Endometrium (tissue), 2 donors: ENCODE results near the gene WSCD2.

Experiments used
- FAIRE-seq: peaks from 2 replicates; lab custom pipeline; 2012; peaks lifted over from hg19 to GRCh38; lab: Jason Lieb, UNC
- donor health status: control.
- donor health status: control.

The WSCD2 gene

DNA sequence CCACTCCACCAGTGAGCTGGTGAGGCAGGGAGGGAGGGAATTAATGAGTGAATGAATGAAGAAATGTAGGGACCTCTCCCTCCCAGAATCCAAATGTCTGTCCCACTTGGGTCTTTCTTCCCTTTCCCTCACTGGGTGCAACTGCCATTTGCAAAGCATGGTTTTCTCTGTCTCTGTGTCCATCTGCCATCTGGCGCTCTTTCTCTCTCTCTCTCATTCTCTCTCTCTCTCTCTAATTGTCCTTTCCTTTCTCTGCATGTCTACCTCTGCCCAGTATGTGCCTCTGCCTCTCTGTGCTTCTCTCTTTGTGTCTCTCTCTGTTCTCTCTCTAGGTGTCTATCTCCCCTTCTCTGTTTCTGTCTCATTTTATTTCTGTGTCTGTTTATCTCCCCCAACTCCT, 107.3 kb downstream of the WSCD2 start:
- no peak for FAIRE-seq

DNA sequence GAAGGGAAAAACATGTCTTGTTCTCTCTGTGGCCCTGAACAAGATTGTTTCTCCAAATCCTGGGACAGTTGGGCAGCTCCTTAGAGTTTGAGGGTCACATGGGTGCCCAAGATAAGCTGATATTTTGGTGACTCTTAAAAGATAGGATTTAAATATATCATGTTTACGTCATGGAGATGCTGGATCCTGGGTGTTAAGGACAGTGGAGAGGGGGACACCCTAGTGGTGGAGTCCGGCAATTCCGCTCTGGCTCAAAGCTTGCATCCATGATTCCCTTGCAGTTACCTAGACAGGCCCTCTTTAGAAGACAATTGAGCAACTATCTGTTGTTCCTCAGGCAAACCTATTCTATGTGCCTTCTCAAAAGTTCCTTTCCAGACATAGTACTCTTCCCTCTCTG, 108.2 kb downstream of the WSCD2 start:
- FAIRE-seq, result no peak

DNA sequence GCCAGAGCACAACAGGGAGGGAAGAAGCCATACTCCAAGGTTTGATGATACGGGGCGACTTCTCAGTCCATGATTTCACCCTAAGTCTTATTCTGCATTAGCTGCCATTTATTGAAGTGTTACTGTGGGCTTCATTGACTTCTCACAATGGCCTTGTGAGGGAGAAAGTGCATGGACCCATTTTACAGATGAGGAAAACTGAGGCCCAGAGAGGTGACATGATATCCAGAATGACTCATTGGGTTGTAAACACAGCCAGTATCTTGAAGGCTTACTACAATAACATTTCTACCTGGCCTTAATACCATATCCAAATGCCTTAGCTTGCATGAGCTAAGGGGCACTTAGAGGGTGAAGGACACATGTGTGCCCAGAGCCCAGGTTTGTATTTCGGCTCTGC, 109.4 kb downstream of the WSCD2 start:
- FAIRE-seq, result no peak

DNA sequence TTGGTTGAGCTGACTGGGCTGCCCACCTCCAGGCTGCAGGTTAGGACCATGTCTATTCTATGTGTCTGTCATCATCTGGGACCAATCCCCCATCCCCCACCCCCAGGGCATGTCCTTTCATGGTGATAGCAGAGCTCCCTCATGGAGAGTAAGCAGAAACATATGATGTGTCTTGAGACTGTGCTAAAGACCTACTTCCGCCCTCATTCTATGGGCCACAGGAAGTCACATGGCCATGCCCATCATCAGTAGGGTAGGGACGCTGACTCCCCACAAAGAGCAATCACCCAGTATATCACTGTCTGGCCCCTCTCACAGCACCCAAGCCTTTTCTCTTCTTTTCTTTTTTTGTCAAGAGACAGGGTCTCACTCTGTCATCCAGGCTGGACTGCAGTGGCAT, 110.3 kb downstream of the WSCD2 start:
- FAIRE-seq, result no peak

DNA sequence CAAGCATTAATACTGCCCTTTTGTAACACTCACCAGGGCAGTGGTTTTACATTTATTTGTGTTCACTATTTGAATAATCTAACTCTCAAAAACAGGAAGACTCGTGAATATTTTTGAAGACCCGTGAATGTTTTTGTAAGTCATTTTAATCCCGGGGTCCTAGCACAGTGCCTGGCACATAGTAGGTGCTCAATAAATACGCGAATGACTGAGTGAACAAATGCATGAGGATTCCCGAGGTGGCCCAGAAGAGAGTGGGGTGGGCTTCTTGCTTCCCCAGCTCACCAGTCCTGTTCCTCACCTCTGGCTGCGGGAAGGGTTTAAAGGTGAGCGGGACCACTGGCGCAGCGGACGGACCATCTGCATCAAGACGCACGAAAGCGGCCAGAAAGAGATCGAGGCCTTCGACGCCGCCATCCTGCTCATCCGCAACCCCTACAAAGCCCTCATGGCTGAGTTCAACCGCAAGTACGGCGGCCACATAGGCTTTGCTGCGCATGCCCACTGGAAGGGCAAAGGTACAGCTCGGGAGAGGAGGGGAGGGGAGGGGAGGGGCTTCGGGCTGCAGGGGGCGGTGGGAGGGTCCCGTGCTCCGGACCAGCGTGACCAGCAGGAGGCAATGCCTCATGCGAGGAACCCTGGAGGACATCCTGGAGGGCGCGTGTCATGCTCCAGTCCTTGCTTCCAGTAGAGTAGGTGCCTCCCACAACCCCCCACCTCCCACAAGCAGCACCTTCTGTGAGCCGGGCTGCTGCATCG, 111.1 kb downstream of the WSCD2 start:
- FAIRE-seq, result no peak

DNA sequence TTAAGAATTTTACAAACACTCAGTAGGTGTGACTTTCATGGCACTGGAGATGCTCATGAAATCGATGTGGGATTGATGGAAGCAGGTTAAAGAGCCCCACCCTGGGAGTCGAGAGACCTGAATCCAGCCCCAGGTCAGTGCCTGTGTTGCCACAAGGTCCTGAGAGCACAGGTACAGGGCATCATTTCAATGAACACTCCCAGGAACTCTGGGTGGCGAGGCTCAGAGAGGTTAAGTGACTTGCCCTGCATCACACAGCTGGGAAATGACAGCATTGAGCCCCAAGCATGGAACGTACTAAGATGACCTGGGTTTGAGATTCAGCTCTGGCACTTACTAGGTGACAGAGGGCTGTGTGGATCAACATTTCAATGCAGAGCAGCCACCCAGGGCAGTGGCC, 111.8 kb downstream of the WSCD2 start:
- FAIRE-seq, result no peak

DNA sequence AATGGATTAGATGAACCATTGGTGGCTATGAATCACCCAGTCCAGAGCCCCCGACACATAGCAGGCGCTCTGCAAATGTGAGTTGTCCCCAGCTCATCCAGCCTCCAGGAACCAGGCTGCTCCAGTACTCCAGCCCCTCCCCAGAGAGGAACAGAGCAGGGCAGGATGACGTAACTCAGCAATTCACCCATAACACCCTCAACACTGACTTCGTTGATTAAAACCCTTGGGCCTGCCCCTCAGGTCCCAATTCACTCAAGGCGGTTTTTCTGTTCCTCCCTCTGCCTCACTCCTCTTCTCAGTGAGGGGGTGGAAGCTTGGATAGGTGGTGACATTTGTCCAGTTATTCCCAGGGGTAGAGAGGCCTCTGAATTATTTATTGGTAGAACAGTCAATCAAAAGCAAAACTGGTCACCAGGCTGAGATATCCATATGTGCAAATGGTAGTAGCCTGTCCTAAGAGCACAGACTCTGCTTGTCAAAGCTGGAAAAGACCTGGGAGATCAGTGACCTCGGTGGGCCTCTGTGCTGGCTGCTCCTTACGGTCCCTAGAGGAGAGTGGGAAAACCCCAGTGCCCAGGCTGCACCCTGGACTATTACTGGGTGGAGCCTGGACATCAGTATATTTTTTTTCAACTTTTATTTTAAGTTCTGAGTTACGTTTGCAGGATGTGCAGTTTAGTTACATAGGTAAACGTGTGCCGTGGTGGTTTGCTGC, 113.1 kb downstream of the WSCD2 start:
- no peak for FAIRE-seq

DNA sequence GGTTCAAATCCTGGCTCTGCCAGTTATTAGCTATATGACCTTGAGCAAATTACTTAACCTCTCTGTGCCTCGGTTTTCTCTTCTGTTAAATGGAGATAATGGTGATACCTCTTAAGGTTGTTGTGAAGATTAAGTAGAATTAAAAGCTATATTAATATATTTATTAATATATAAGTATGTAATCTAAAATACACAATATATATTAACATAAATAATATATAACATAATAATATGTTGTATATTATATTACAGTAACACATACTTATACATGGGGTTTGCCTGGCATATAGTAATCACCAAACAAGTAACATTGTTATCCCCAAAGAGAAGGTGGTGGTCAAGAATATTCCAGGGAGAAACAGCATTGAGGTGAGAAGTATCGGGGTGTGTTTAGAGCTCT, 118.0 kb downstream of the WSCD2 start:
- FAIRE-seq, result no peak

DNA sequence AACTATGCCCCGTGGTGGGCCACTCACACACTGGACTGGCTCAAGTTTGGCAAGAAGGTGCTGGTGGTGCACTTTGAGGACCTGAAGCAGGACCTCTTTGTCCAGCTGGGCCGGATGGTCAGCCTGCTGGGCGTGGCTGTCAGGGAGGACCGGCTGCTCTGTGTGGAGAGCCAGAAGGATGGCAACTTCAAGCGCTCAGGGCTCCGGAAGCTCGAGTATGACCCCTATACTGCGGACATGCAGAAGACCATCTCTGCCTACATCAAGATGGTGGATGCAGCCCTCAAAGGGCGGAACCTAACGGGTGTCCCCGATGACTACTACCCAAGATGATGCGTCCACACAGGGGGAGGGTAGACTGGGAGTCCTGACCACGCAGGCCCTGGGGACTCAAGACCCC, 118.9 kb downstream of the WSCD2 start:
- no peak for FAIRE-seq

DNA sequence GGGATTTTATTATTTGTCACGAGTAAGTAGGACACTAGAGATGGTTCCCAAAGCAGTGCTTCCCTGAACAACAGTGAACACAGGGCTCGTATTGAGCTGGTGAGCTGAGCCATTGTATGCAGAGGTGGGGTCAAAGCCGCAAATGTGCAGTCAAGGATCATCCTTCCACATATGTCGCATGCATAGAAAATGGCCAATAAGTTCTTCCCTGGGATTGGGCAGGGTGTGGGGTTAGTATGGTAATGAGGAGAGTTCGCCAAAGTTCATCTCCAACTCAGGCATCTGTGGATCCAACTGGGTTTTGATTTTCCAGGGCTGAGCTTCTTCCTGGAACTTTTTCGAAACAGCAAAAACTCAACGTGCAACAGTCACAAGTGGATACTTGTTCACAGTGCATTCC, 123.4 kb downstream of the WSCD2 start:
- no peak for FAIRE-seq

DNA sequence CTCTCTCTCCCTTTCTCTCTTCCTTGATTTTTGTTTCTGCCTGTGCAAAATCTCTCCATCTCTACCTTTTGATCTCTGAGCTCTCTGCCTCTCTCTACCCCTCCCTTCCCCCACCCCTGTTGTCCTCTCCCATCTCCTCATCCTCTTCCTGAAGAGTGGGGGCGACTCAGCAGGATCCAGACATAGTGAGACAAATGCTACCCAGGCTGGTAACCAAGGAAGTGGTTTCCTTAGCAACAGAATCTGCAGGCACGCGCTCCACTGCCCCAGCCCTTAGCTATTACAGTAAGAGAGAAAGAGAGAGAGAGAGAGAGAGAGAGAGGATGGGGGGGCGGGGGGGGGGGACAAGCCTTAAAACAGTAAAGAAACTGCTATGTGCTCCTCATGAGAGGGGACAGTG, 124.5 kb downstream of the WSCD2 start:
- FAIRE-seq, result no peak

DNA sequence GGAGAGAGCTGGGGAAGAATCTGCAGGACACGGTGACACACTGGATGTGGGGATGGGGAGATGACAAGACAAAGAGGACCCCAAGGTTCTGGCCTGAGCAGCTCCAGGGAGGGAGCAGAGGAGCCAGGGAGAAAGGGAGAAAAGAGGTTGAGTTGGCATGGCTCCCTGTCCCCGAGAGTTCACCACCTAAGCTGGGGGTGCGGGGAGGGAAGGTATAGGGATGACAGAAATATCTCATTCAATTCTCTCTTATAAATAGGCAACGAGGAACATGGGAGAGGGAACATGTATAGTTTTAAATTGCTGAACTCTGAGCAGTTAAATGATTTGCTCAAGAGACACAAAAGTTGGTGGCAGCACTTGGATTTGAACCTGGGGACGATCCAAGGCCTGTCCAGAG, 124.9 kb downstream of the WSCD2 start:
- FAIRE-seq, result no peak

DNA sequence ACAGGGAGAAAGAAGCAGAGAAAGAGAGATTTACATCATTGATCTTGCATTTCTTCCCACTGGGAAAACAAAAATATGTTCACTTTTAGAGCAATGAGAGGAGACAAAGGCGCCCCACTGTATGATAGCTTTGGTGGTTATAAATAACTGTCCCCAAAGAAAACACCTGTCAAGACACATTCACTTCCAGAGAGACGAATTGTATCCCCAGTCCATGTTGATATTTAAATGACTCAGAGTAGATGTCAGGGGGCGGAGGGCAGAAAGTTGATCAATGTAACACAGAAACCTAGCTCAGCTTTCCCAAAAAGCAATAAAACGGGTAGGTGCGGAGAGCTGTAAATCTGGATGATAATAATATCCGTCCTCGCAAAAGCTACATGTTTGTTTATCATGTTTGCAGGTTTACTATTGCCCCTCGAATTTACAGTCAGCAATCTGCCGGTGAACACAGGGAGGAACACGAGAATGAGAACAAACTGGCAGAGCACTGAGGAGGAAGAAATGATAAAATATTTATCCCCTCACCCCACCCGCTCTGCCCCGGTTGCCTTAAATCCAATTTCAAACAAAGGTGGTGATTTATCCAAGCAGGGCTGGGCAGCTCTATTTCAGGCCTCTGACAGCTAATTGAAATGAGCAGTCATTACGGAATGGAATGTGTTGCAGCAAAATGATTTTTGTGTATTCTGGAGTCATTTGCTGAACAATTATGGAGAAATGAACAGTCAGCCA, 125.6 kb downstream of the WSCD2 start:
- FAIRE-seq, result no peak

DNA sequence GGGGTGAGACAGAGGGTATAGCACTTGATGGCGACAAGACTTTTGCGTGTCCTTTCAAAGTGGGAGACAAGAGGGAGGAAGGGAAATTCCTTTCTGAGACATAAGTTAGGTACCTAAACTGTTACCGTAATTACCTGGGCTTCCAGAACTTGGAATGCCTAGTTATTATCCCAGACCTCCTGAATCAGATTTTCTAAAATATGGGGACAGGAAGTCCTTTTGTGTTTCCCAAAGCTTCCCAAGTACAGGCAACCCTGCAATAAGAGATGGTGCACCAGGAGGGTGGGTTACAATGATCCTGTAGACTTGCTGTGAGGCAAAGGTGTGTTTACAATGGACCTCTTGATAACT, 126.1 kb downstream of the WSCD2 start:
- FAIRE-seq, result no peak

DNA sequence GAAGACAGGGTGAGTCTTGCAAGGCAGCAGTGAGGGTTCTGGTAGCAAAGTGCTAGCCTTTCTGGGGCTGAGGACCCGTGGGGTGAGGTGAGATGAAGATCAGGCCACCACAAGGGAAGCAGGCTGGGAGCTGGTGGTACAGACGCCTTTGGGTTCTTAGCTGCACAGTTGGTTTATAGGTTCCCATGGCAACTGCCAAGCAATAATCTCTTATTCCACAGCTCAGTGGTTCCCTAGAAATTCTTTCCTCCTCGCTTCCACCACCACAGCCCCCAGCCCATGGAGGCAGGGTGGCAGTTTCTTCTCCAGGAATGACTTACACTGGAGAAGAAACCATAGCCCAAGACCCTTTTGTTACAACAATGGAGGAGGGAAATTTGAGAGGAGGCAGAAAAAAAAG, 127.9 kb downstream of the WSCD2 start:
- no peak for FAIRE-seq

DNA sequence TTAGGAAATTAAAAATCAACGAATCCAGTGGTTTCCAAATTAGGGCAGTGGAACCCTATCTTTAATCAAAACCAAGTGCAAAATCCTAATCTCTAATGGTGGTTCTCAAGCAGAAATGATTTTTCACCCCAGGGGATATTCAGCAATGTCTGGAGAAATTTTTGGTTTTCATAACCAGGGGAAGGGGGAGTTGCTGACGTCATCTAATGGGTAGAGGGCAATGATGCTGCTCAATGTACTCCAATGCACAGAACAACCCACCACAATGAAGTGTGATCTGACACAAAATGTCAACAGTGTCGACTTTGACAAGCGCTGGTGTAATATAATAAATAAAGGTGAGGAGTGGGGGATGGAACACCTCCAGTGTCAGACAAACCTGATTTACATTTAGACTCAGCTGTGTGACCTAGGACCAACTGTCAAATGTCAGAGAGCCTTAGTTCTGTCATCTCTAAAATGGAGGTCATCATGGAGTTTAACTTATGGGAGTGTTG, 128.6 kb downstream of the WSCD2 start:
- FAIRE-seq, result no peak

DNA sequence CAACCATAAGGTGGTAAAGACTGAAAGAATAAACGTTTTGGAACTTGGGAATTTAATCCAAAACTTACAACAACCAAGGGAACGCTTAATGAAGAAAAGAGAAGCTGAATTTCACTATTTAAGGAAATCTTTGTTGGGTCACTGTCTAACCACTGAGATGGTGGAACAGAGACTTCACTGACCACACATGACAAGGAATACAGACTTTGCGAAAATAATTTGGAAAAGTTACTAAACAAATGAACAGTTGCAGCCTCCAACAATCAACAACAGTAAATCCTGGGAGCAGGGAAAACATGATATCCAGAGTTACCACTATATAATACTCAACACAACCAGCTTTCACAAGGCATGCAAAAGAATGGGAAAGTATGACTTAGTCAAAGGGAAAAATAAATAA, 131.0 kb downstream of the WSCD2 start:
- no peak for FAIRE-seq

DNA sequence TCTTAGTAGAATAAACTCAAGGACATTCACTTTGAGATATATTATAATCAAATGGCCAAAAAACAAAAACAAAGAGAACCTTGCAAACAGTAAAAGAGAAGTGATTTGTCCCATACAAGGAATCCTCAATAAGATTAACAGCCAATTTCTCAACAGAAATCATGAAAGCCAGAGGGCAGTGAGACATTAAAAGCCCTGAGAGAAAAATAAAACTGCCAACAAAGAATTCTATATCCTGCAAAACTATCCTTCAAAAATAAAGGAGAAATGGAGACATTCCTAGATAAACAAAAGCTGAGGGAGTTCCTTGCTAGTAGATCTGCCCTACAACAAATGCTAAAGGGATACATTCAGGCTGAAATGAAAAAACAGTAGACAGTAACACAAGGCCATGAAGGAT, 131.9 kb downstream of the WSCD2 start:
- no peak for FAIRE-seq

DNA sequence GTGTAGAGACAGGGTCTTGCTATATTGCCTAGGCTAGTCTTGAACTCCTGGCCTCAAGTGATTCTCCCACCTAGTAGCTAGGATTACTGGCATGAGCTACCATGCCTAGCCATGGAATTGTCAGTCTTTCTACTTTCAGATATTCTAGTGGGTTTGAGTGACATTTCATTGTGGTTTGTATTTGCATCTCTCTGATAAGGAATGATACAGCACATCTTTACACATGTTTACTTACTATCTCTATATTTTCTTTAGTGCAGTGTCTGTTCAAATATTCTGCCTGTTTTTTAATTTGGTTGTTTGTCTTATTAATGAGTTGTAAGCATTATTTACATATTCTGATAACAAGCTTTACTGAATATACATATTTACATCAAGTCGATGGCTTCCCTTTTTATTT, 136.4 kb downstream of the WSCD2 start:
- FAIRE-seq, result no peak

DNA sequence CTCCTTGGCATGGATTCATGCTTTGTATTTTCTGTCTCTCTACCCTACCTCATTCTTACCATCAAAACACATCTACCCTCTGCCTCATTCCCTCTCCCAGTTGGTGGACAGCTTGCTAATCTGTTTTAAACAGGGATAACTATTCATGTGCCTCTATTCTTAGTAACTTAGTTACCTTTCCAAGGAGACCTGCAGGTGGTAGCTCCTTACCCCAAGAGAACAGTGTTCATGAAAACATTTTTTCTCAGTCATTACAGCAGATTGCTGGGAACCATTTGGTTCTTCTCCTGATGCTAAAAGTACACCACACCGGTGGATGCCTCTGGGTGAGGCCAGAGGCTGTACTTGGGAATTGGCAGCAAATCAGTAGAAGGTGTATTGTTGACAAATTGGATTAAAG, 137.0 kb downstream of the WSCD2 start:
- no peak for FAIRE-seq

DNA sequence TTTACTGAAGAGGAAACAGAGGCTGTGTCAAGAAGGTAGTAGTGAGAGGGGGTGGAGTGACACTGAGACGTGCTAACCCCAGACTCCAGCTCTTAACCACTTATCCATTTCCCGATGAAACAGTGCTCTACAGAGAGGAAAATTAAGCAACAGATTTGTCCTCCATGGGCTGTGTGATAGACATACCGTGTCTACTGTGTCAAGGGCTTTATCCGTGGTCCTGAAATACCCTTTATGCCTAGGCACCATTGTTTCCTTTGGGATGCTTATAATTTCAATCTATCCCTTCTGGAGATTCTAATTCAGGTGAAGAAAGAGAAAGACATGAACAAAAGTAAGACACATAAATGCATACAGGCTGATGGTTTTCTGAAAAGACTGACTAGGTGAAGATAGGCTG, 138.4 kb downstream of the WSCD2 start:
- no peak for FAIRE-seq

DNA sequence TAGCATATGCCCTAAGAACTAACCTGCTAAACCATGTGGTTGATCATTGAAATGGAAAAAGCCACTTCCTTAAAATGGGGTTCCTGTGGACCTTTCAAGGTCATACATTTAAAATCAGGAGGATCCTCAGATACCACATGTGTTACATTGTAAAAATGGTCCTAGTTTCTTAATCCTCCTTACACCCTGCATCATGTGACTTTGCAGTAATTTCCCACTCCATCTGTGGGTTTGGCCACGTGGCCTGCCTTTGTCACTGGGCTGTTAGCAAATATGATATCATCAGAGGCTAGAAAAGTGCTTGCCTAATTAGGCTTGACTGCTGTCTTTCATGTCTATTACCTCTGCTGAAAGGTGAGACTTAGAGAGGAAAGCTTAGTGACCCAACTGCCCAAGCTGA, 139.3 kb downstream of the WSCD2 start:
- FAIRE-seq, result no peak

DNA sequence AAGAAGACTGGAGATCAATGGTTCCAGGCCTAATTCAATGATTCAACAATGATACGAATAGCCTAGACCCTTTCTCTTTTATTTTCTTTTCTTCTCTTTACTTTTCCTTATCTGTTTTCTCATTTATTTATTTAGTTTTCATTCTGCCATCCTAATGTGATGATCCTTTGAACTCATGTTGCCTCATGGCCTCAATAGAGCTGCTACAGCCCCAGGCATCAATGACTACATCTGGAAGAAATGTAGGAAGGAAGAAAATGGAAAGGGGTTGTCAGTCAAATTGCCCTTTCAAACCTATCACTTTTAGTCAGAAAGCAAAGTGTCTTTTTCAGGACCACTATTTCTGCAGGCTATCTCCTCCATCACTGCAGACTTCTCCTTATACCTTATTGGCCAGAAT, 140.1 kb downstream of the WSCD2 start:
- FAIRE-seq, result no peak
